ENCODE measurements around the gene MORN5. TPM values are rescaled to one million over a fixed set of nuclear protein-coding genes. Genes with fewer than 3 reads are reported as not detected.

The MORN5 gene
- total and polyA plus RNA-seq, 2 experiments from 2014 or later: not detected

DNA sequence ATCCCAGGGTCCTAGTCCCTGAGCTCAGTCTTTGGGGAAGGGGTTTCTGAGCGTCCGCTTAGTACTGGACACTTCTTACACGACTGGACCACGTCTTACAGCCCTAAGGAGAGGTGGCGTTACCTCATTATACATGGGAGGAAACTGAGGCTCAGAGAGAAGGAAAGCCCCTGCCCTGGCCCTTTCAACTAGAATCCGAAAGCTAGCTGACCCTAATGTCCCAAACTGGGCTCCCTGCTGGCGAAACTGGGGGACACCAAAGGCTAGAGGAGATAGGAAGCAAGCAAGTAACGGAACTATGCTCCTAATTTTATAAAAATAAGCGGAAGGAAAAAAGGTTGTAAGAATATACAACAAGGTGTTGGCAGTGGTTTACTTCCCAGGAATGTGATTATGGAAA lies 54.8 kb downstream of the MORN5 start:
- peaks cover 5% of the 10 kb centered on the region; the same call in 1 of the 2 replicates for H3K4me1 ChIP-seq (ENCODE audit: insufficient read depth)
- H3K4me2 ChIP-seq (ENCODE audit: unreplicated experiment): no peak overlapping the region
- DNase-seq: no peak
- 0 out of 2 replicates have a peak, but pooled peaks cover 4% of the 10 kb centered on the region for H3F3A ChIP-seq (ENCODE audit: insufficient read depth)
- no peaks in the 10 kb centered on the region for H3K79me2 ChIP-seq (ENCODE audit: insufficient read depth)
- in situ Hi-C loops (cut with MboI): no loop called here
- H3K36me3 ChIP-seq (ENCODE audit: low read depth): no peaks in the 10 kb centered on the region
- H3K4me3 ChIP-seq: no peak overlapping the region
- 39 to 48% methylated on average over 9 of the region's 9 CpGs for WGBS, 2 experiments (ENCODE audit: low coverage in 1 of 2, low lambda C conversion rate in 2 of 2, missing lambda C conversion rate in 2 of 2)
- no peak overlapping the region for H3K27ac ChIP-seq
- H2AFZ ChIP-seq: no peak overlapping the region
- no peaks in the 10 kb centered on the region for H3K9me3 ChIP-seq (ENCODE audit: low read depth)
- H3K27me3 ChIP-seq (replicated peaks; ENCODE audit: insufficient read depth): peaks cover 76% of the 10 kb centered on the region
- H3K9me2 ChIP-seq (ENCODE audit: insufficient read depth): no peaks in the 10 kb centered on the region
- no peaks in the 10 kb centered on the region for H4K20me1 ChIP-seq (ENCODE audit: insufficient read depth)
- no peak overlapping the region for H3K9ac ChIP-seq
- no peak for TF ChIP-seq EZH2phosphoT487 (IDR thresholded peaks at IDR 0.05; ENCODE audit: insufficient read depth, low read depth)
- TF ChIP-seq EZH2 (IDR thresholded peaks at IDR 0.05; ENCODE audit: insufficient read depth, poor library complexity, severe bottlenecking): peak; percentile 65

- H3F3A ChIP-seq (ENCODE audit: insufficient read depth): 0 out of 2 replicates have a peak, but pooled peaks cover 4% of the 10 kb centered on the region
- H3K36me3 ChIP-seq (ENCODE audit: low read depth): no peaks in the 10 kb centered on the region
- no peak overlapping the region for H3K4me2 ChIP-seq (ENCODE audit: unreplicated experiment)
- no peak overlapping the region for H3K27ac ChIP-seq
- no peak for TF ChIP-seq EZH2 (IDR thresholded peaks at IDR 0.05; ENCODE audit: insufficient read depth, poor library complexity, severe bottlenecking)
- TF ChIP-seq EZH2phosphoT487 (IDR thresholded peaks at IDR 0.05; ENCODE audit: insufficient read depth, low read depth): no peak
- no peak overlapping the region for H3K4me3 ChIP-seq
- 93 to 100% methylated on average over 1 of the region's 1 CpG for WGBS, 2 experiments (ENCODE audit: low coverage in 1 of 2, low lambda C conversion rate in 2 of 2, missing lambda C conversion rate in 2 of 2)
- in situ Hi-C loops (cut with MboI): no loop called here
- no peak for DNase-seq
- H3K79me2 ChIP-seq (ENCODE audit: insufficient read depth): no peaks in the 10 kb centered on the region
- peaks cover 7% of the 10 kb centered on the region; the same call in 1 of the 2 replicates for H3K4me1 ChIP-seq (ENCODE audit: insufficient read depth)
- no peaks in the 10 kb centered on the region for H3K9me3 ChIP-seq (ENCODE audit: low read depth)
- no peaks in the 10 kb centered on the region for H3K9me2 ChIP-seq (ENCODE audit: insufficient read depth)
- H3K9ac ChIP-seq: no peak overlapping the region
- no peaks in the 10 kb centered on the region for H4K20me1 ChIP-seq (ENCODE audit: insufficient read depth)
- H2AFZ ChIP-seq: no peak overlapping the region
- H3K27me3 ChIP-seq (replicated peaks; ENCODE audit: insufficient read depth): peaks cover 88% of the 10 kb centered on the region
These were observed 56.0 kb downstream of the MORN5 start for GRCh38 chr9:122215663-122216062.

DNA sequence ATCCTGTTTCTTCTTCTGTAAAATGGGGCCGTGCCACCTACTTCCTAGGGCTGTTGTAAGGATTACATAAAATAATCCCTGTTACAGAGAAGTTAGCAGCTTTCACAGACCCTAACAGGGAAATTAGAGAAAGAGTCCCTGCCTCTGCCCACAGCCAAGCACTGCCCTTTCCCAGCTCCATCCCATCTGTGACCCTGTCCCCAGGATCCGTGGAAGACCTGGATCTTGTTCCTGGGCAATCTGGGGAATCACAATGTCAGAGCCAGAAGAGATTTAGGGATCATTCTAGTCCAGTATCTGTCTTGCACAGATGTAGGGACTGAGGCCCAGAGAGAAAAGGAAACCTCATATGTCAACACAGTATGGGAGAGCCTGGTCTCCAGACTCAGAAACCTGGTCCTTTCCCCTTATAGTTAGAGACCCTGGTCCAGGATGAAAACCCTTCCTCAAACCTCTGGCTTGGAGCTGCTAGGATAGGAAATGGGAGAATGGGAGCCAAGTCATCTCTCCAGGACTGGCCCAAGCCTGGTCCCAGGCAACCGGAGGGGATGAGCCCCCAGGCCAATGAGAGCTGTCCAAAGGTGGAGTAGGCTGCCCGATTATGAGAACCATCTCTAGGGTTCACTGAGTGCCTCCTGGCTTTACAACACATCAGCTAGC lies 56.6 kb downstream of the MORN5 start:
- H3K9me3 ChIP-seq (ENCODE audit: low read depth): no peaks in the 10 kb centered on the region
- no peaks in the 10 kb centered on the region for H3K79me2 ChIP-seq (ENCODE audit: insufficient read depth)
- 86 to 87% methylated on average over 4 of the region's 4 CpGs for WGBS, 2 experiments (ENCODE audit: low coverage in 1 of 2, low lambda C conversion rate in 2 of 2, missing lambda C conversion rate in 2 of 2)
- in situ Hi-C loops (cut with MboI): no loop called here
- TF ChIP-seq EZH2 (IDR thresholded peaks at IDR 0.05; ENCODE audit: insufficient read depth, poor library complexity, severe bottlenecking): no peak
- no peak for TF ChIP-seq EZH2phosphoT487 (IDR thresholded peaks at IDR 0.05; ENCODE audit: insufficient read depth, low read depth)
- H3F3A ChIP-seq (ENCODE audit: insufficient read depth): 0 out of 2 replicates have a peak, but pooled peaks cover 4% of the 10 kb centered on the region
- peaks cover 7% of the 10 kb centered on the region; the same call in 1 of the 2 replicates for H3K4me1 ChIP-seq (ENCODE audit: insufficient read depth)
- DNase-seq: no peak
- no peaks in the 10 kb centered on the region for H3K36me3 ChIP-seq (ENCODE audit: low read depth)
- no peak overlapping the region for H3K27ac ChIP-seq
- H3K9me2 ChIP-seq (ENCODE audit: insufficient read depth): no peaks in the 10 kb centered on the region
- H2AFZ ChIP-seq: no peak overlapping the region
- no peak overlapping the region for H3K4me3 ChIP-seq
- H3K9ac ChIP-seq: no peak overlapping the region
- no peaks in the 10 kb centered on the region for H4K20me1 ChIP-seq (ENCODE audit: insufficient read depth)
- no peak overlapping the region for H3K4me2 ChIP-seq (ENCODE audit: unreplicated experiment)
- peaks cover 88% of the 10 kb centered on the region for H3K27me3 ChIP-seq (replicated peaks; ENCODE audit: insufficient read depth)

DNA sequence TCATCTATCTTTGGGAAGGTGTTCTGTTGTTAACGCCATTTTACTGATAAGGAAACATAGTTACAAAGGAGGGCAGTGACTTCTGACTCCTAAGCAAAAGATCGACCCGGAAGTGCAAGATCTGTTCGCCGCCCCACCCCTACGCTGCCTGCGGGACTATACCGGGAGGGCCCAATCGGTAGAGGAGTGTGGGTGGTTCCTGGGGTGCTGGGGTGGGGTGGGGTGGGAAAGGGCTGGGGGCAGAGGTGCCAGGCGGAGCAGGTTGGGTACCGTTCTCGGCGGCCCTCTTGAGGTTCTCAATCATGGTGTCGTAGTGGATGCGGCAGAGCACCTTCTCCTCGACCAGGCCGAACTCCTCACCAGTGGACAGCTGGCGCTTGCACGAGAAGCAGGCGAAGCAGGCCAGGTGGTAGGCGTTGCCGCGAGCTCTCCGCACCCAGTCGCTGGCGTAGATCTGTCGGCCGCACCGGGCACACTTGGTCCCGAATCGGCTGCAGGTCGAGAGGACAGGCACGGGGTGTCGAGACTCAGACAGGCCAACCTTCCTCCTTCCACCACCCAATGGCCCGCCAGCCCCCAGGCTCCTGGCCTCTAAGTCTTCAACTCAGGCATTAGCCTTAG lies 57.2 kb downstream of the MORN5 start:
- Histone ChIP-seq H3K4me3 (no peak overlapping the region), H3K27ac (no peak overlapping the region), H3F3A (ENCODE audit: insufficient read depth) (0 out of 2 replicates have a peak, but pooled peaks cover 4% of the 10 kb centered on the region), H3K4me2 (ENCODE audit: unreplicated experiment) (no peak overlapping the region), H3K9ac (no peak overlapping the region), H3K9me2 (ENCODE audit: insufficient read depth) (no peaks in the 10 kb centered on the region), H3K9me3 (ENCODE audit: low read depth) (no peaks in the 10 kb centered on the region), H3K36me3 (ENCODE audit: low read depth) (no peaks in the 10 kb centered on the region), H4K20me1 (ENCODE audit: insufficient read depth) (no peaks in the 10 kb centered on the region), H3K79me2 (ENCODE audit: insufficient read depth) (no peaks in the 10 kb centered on the region), H3K4me1 (ENCODE audit: insufficient read depth) (peaks cover 7% of the 10 kb centered on the region; the same call in 1 of the 2 replicates), H2AFZ (no peak overlapping the region), H3K27me3 (replicated peaks; ENCODE audit: insufficient read depth) (peaks cover 88% of the 10 kb centered on the region)
- TF ChIP-seq EZH2phosphoT487 (IDR thresholded peaks at IDR 0.05; ENCODE audit: insufficient read depth, low read depth): no peak
- no peak for TF ChIP-seq EZH2 (IDR thresholded peaks at IDR 0.05; ENCODE audit: insufficient read depth, poor library complexity, severe bottlenecking)
- DNase-seq: no peak
- 34 to 35% methylated on average over 29 to 35 of the region's 35 CpGs for WGBS, 2 experiments (ENCODE audit: low coverage in 1 of 2, low lambda C conversion rate in 2 of 2, missing lambda C conversion rate in 2 of 2)
- in situ Hi-C loops (cut with MboI): no loop called here

Data from GM23248 (cell line).